GM19043 (cell line): ENCODE data around the gene RYR2.
"Not testable (repeated sequence)": the region's sequence is repeated elsewhere in the genome, so short reads cannot be mapped to it uniquely, and the experiment has no call there.

Experiments used
- ATAC-seq: cut with Tn5 transposase; IDR thresholded peaks from one replicate; pipeline ENCODE4 v1.9.1; 2021; ENCODE audit warnings: low read depth; ENCODE audit not compliant: unreplicated experiment

Gene RYR2

GRCh38 chr1:237814319-237814924 lies 772.4 kb downstream of the RYR2 start:
- no peak for ATAC-seq

GRCh38 chr1:237817277-237817676 lies 775.3 kb downstream of the RYR2 start:
- no peak for ATAC-seq

GRCh38 chr1:237820634-237821033 lies 778.6 kb downstream of the RYR2 start:
- ATAC-seq = not testable (repeated sequence)

- no peak for ATAC-seq
Measured at GRCh38 chr1:237832858-237833257, 790.9 kb downstream of the RYR2 start.

- no peak for ATAC-seq
Measured at GRCh38 chr1:237834048-237834447, 792.1 kb downstream of the RYR2 start.

DNA sequence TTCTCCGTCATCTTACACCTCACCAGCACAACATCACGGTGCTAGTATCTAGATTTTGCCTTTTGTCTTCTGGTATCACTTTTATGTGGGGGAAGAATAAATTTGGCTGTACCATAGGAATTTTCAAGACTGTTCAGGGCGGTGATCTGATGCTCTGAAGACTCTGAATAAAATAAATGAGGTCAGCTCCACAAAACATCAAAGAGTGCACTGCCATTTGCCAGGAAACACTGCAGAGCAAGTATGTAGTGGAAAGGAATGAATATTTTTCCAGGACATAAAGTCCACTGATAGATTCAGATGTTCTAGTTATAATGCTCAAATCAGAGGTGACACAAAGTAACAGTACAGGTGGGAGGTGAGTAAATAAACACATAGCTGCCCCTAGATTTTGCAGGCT lies 792.5 kb downstream of the RYR2 start:
- no peak for ATAC-seq

- no peak for ATAC-seq
Measured at GRCh38 chr1:237838320-237838719, 796.3 kb downstream of the RYR2 start.

GRCh38 chr1:237838904-237839534 lies 797.0 kb downstream of the RYR2 start:
- ATAC-seq = no peak

GRCh38 chr1:237841485-237841884 lies 799.5 kb downstream of the RYR2 start:
- ATAC-seq = no peak

GRCh38 chr1:237843516-237843915 lies 801.5 kb downstream of the RYR2 start:
- ATAC-seq = not testable (repeated sequence)

DNA sequence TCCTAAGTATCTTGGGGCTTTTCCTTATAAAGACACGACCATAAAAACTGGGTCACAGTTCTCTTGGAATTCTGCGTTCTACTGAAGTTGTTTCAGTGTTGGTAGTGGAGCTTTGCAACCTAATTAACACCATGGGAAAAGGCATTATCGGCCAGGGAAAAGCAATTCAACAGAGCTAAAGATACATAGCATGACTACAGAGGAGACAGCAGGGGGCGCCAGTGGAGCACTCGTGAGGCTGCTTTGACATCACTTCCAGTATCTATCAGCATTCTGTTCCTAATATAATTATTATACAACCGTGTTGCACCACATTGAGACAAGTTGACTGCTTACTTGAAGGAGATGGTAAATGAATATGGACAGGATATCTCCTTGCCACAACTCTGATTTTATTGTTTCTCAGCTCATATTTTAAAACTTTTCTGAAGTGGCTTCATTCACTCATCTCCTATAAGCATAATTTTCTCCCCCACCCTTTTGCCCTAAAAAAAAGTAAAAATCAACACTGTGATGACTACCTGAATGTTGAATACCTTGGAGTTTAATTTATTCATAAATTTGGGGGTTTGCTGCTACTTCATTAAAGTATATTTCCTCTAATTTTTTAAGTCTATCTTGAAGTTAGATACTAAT lies 809.3 kb downstream of the RYR2 start:
- ATAC-seq = peak; percentile 53

GRCh38 chr1:237852342-237852741 lies 810.4 kb downstream of the RYR2 start:
- ATAC-seq = no peak

GRCh38 chr1:237857455-237857854 lies 815.5 kb downstream of the RYR2 start:
- no peak for ATAC-seq

- ATAC-seq = no peak
Measured at GRCh38 chr1:237858992-237859391, 817.0 kb downstream of the RYR2 start.

DNA sequence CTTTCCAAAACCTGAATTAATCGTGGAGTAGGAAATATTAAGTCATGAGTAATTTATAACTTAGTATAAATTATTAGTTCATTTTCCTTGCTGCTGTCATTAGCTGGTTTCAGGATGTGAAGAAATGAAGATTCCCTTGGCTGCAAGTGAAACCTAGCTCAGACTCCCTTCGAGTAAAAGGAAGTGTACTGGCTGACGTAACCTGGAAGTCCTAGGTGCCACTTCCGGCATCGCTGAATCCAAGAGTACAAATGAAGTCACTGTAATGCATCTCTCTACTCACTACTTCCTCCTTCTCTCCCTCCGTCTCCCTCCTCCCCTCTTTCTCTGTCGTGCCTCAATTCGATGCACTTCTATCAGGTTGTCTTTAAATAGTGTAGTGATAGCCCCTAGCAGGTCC lies 820.0 kb downstream of the RYR2 start:
- ATAC-seq = no peak

DNA sequence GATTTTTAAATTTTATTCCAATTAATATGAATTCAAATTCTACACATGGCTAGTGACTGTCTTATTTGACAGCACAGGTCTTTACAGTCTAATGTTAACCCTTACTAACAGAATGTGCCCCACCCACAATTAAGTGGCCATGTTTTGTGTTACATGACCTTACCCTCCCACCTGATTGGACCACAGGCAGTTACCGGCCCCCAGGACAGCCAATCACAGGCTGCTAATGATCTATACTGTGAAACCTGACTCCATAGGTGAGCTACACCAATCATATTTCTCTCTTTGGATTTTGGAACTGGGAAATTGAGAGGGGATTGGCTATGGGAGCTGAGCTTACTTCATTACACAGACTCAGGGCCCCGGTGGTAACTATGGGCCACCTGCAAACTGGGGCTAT lies 821.2 kb downstream of the RYR2 start:
- no peak for ATAC-seq

GRCh38 chr1:237864338-237865244 lies 822.6 kb downstream of the RYR2 start:
- peak; percentile 81 for ATAC-seq

DNA sequence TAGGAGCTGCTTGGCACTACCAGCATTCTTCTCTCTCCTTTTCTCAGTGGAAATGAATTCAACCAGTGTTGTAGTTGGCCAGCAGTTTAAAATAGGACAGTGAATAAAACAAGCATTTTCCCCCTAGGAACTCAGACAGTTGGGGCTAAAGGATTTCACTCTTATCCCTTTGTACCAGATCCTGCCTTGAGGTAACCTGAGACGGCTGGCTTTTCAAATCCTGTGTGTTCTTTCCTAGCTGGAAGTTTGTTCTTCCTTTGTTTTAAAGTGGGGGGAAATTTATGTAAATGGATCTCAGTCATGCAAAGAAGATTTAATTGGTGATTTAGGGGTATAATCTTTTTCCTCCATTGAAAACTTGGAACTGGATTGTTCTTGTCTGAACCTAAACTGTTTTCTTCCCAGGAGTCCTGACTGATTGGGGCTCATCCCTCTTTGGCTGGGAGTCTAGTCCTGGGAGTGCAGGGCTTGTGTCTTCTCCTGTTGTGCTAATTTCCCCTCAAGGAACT lies 825.5 kb downstream of the RYR2 start:
- no peak for ATAC-seq

DNA sequence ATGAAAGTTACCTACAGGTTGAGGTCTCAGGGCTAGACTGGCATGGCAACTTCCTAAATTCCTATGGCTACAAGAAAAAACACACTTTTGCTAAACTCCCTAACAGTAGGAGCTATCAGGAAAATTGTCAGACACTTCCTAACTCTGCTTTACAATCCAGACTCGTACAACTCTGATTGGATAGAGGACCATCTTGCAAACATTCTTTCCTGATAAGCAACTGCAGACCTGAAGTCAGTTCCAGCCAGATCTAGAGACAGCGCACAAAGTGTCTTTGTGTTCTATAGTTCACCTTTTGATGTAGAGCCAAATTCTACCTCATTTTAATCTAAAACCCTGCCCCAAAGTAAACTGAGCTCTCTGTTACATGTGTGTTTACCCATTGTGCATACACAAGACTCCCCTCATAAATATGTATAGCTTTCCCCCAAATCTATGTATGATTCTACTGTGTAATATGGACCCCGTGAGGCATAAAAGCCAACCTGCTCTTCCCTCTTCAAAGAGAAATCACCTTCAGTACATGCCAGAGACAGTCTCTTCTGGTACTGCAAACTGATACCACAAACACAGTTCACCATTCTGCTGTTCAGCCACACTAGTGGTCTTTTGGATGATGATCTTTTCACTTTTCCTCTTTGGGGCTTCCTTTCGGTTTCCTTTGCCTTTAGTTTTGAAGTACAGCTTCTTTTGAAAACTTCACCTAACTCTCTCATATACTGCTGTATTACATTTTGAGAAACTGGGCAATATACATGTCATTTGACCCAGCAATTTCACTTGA lies 827.0 kb downstream of the RYR2 start:
- no peak for ATAC-seq
